ENCODE results near the gene ALDH18A1.
"Not testable (repeated sequence)": the region's sequence is repeated elsewhere in the genome, so short reads cannot be mapped to it uniquely, and the experiment has no call there.

ALDH18A1 gene

DNA sequence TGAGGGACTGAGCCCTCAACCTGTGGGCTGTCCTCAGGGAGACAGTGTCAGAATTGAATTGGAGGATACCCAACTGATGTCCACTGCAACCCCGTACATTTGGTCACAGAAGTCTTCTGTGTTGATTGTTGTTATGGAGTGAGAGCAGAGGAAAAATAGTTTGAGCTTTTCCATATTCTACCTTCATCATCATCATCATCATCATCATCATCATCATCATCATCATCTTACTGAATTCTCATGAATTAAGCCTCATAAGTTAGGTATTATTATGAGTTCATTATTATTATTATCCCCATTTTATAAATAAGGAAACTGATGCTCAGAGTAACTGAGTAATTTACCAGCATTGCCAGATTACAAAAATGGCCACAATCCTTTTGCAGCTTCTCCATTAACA, 8.4 kb downstream of the ALDH18A1 start:
- DNase-seq = no peak

DNA sequence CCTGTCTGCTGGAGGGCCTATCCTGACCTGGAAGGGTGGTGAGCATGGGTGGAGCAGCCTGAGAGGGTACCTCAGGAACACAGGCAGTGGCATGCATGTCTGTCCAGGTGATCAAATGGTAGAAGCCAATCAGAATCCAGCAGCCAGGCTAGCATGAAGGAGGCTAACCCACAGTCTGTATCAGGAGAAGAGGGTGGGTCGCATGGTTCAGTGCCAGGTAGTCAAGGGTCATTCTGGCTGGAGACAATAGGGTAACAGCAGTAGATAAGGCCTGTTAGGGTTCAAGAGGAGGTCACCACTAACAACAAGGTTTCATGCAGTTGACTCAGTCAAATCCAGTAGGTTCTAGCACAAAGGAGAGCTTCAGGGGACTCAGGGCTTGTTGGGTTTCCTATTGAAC, 10.4 kb downstream of the ALDH18A1 start:
- no peak for DNase-seq

DNA sequence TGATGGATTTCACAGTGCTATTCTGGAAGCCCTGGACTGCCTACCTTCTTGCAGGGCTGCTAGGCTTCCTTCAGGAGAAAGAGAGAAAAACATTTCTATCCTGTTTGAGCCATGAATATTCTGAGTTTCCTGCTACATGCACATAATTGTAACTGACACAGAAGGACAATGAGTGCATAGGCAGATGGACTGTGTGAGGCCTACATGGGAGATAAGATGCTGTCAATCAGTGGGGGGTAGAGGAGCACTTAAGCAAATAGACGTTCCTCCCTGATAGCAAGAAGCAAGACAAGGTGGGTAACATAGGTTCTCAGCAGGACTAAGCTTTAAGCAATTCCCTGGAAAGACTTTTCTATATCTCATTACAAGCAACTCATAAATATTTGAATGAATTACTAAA, 11.6 kb downstream of the ALDH18A1 start:
- no peak for DNase-seq

DNA sequence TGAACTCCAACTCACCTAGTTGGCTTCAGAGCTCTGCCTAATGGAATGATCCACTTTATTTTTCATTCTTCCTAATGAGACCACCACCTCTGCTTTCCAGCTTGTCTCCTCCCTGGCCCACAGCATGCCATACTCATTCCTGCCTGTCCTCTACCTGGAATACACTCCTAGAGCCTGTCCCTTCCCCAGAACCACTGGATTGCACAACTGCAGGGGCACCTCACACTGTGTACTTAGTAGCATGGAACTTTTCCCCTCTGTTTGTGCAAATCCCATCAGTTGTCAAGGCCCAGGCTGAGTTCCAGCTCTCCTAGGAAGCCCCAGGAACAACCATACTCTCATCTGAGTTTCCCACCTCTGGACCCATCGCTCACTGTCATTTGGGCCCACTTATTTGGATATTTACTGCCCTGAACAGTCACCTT, 15.6 kb downstream of the ALDH18A1 start:
- DNase-seq = no peak

DNA sequence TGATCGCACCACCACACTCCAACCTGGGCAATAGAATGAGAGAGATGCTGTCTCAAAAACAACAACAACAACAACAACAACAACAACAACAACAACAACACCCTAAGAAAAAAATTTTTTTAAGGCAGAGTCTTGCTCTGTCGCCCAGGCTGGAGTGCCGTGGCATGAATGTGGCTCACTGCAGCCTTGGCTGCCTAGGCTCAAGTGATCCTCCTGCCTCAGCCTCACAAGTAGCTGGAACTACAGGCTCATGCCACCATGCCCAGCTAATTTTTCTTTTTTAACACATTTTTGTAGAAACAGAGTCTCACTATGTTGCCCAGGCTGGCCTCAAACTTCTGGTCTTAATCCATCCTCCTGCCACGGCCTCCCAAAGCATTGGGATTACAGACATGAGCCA, 18.6 kb downstream of the ALDH18A1 start:
- no peak for DNase-seq

DNA sequence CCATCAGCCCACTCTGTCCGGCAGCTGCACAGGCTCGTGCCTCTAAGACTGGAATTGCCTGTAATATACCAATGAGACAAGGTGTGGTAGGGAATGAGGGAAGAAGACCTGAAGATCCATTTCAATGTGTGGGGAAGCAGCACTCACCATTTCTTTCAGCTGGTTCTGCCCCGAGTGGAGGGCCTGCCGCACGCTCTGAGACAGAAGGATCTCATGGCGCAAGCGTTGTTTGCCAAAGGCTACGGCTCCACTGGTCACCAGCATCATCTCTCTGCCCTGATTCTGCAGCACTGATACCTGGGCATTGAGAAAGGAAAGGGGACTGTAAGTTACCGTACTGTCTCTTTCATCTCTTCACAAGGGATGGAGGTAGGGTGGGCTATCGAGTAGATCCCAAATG, 19.4 kb downstream of the ALDH18A1 start:
- no peak for DNase-seq

DNA sequence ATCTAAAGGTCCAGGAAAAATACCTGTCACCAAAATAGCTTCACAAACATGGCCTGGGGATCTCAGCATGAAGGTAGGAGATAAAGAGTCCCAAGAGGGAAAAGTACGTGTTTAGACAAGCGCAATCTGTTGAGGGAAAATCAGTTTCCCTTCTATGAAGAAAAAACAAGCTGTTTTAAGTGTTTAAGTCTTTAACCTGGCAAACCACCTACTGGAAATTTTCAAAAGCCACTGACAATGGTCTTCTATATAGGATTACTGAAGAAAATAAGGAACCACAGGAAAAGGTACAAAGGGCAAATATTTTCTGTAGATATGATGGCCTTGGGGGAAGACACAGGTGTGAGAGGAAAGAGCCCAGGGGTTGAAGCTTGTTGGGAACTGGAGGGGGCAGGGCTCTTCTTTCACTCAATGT, 21.2 kb downstream of the ALDH18A1 start:
- no peak for DNase-seq

DNA sequence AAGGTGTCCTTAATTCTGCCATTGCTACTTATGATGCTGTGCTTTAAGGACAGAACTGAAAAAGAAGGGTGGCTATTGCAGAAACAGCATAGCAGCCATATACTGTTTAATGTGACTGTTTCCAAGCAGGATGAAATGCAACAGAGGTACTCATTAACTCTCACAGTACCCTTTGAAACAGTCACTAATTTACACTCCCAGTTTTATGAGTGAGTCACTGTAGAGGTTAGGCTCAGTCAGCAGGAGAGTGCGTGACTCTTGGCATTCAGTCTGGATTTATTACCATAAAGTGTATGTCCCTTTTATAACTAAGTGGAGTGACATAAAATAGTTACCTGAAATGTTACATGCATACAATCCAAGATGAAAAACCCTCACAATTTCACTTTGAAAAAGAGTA, 27.7 kb downstream of the ALDH18A1 start:
- DNase-seq = no peak

DNA sequence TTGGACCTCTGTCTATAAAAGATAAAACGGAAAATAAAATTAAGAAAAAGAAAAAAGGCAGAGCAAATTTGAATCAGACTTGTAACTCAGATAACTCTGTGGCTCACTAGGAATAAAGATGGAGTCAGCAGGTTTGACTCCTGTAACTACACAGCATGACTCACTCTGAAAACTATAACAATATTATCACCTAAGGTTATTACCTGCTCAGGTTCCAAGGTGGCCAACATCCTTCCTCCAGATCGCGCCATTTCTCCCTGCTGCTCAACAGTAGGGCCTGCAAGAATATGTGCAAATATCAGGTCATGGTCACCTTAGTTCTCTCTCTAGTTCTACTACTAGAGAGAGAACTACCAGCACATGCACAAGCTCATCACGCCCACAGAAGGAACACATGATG, 30.0 kb downstream of the ALDH18A1 start:
- DNase-seq = no peak

DNA sequence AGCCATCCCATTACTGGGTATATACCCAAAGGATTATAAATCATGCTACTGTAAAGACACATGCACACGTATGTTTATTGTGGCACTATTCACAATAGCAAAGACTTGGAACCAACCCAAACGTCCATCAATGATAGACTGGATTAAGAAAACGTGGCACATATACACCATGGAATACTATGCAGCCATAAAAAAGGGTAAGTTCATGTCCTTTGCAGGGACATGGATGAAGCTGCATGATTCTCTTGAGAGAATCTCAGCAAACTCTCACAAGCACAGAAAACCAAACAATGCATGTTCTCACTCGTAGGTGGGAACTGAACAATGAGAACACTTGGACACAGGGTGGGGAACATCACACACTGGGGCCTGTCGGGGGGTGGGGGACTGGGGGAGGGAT, 36.1 kb downstream of the ALDH18A1 start:
- DNase-seq = not testable (repeated sequence)

DNA sequence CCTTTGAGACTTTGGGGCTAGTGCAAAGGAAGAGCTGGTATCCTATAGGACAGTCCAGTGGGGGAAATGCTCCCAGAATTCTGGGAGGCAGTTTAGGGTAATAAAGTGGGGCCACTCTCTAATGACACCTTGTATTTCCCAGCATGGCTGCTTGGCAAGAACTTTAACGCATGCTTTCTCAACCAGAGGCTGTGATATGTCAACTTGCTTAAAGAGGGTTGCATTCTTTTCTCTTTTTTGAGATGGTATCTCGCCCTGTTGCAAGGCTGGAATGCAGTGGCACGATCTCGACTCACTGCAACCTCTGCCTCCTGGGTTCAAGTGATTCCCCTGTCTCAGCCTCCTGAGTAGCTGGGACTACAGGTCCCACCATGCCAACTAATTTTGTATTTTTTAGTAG, 38.4 kb downstream of the ALDH18A1 start:
- no peak for DNase-seq

DNA sequence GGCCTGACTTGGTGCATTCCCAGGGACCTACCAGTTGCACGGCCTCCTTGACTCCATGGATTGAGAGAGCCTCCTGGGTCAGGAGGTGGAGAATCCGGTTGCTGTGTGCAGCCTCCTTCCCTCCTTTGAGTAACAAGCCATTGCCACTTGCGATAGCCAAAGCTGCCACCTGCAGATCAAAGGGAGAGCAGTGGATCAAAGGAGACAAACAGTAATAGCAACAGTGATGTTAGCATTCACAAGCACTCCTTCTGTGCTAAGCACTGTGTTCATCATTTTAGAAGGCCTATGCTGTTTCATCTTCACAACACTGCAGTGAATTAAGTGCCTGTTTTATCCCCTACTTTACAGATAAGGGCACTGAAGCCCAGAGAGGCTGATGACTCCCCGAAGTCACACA, 40.1 kb downstream of the ALDH18A1 start:
- DNase-seq = no peak

DNA sequence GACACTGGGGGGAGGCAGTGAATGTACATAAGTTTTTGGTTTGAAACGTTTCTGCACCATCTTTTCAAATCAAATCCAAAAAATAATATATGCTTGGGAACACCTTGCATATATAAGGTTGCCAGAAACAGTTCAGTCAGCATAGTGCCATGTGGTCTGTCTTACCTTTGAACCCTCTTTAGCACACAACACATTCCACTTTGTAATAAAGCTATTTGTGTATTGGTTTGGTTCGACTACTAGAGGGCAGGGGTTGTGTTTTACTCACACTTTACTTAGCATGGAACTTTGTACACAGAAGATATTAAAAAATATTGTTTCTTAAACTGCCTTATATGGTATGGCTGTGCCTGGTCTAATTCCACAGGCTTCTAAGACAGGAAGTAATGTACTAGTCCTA, 43.2 kb downstream of the ALDH18A1 start:
- DNase-seq = no peak

DNA sequence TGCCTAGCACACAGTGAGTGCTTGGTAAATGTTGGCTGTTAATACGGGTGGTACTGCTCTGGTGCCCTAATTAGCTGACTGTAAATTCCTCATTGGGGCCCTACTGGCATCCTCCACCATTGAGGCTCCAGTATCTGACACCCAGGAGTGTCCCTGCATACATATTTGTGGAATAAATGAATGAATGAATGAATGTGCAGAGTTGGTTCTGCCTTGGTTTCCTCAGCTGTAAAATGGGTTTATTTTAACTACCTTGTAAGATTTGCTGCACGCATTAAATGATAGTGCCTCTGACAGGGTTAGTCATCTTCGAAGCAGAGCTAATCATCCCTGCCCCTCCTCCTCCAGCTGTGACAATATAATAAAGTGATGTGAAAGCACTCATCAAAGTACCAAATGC, 45.8 kb downstream of the ALDH18A1 start:
- DNase-seq = no peak

DNA sequence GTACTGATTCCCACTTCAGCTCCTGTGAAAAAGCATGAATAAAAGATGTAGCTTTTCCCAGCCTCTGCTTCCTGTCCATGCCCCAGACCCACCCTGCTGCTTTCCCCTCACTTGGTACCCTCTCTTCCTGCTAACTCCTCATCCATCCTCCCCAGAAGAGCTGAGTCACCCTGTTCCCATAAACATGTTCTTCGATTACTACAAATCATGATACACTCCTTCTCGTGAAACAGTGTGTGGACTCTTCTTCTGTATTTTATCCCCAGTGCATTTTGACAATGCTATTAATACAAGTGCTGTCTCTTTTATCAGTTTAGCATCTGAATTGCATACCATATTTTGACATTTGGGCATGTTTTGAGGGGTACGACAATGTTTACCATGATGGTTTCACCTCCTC, 49.6 kb downstream of the ALDH18A1 start:
- DNase-seq = no peak

DNA sequence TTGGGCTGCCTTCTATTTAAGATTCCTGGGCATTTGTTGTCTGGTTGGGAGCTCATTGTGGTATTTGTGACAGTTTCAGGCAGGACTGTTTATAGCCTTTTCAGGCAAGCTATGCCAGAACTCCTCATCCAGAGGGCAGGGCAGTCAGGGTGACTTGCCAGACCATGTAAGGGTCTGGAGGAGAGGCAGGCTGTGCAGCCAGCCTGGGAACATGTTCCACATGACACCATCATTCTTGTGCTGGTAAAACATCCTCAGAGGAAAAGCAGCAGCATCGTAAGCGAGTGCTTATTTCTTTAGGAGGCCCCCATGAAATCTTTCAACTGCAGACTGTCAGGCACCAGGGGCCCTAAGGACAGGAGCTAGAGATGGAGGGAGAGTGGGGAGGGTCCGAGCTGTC, 51.3 kb downstream of the ALDH18A1 start:
- DNase-seq = no peak

DNA sequence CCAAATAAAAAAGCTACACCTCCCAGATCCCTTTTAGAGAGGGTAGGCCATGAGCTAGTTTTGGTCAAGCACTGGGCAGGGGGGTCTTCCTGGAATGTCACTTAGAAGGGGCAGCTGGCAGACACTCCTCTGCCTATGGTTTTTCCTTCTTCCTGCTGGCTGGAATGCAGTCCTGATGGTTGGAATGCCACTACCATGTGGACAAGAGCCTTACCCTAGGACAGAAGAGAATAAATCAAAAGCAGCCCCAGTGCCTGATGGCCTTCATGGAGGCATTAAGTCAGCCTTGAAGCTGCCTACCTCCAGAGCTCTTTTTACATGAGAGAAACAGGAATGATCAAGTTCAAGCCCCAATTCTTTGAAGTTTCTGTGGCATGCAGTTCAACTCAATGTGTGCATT, 51.9 kb downstream of the ALDH18A1 start:
- no peak for DNase-seq

DNA sequence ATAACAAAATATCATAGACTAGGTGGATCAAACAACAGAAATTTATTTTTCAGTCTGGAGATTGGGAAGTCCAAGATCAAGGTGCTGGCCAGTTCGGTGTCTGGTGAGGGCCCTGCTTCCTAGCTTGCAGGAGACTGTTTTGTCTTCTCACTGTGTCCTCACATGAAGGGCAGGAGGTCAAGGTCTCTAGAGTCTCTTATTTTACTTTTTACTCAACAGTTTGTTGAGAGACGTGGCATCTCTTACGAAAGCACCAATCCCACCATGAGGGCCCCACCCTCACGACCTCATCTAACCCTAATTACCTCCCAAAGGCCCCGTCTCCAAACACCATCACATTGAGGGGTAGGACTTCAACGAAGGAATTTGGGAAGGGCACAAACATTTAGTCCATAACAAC, 54.1 kb downstream of the ALDH18A1 start:
- DNase-seq = no peak

DNA sequence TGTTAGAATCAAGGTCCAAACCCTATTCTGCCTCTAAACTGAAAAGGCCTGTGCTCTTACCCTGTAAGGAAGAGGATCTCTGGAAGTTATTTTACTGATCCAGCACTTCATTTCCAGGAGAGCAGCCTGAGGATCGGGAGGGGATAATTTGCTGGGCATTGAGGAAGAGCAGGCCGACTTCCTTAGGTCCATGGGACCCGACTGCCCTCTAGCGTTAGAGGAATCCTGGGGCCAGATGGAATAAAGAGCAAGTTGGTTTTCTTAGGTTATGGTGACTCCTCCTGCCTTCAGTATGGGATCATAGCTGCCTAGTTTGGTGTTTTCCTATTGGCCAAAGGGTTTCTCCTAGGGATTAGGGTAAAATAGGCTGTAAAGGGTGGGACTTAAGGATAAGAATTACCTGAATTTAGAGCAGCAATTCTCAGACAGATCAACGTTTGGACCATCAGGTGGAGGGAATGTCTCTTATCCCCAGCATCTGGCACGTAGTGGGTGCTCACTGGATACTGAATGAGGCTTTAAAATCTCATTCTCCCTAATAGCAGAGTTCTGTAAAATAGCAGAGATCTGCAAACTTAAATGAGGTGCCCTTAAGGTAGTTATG, 55.3 kb downstream of the ALDH18A1 start:
- DNase-seq = peak; percentile 2

DNA sequence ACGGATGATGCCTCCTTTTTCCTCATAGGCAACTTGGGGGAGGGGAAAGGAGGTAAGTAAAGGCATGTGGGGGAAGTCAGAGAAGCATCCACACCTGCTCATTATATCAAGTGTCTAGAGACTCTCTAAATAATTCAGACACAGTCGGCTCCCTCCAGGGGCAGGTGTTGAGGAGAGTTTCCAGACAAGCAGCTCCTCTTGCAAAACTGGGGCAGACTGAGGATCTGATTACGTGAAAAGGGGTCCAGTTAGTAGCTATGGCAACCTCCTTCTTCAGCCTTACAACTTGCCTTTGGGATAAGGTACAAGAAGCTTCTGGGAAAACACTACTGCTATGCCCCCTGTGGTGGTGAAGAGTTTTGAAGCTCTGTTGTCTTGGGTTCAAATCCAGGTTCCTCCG, 56.4 kb downstream of the ALDH18A1 start:
- DNase-seq = no peak

DNA sequence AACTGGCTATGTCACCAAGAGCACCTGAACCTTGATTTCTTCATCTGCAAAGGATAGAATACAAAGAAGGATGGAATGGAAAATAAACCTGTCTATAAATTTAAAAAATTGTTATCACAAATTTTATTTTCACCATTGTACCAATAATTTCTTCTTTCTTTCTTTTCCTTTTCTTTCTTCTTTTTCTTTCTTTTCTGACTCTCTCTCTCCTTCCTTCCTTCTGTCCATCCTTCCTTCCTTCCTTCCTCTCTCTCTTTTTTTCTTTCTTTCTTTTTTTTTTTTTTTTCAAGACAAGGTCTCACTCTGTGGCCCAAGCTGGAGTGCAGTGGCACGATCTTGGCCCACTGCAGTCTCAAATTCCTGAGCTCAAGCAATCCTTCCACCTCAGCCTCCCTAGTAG, 58.7 kb downstream of the ALDH18A1 start:
- no peak for DNase-seq

DNA sequence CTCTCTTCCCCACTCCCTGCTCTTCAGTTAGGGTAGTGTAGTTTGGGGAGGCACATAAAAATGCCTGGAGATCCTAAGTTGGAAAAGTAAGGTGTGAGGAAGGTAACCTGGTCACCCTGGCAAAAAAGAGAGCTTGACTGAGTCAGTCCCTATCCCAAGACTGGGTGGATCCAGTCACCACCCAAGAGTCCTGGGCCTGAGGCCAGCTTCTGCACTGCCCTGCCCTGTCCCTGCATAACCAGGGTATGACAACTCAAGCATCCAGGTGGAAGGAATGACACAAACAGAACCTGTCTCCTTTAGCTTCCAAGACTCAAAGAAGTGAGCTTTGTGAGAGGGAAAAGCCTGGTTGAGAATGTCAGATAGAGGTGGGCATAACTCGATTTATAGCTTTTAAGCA, 68.5 kb downstream of the ALDH18A1 start:
- DNase-seq = no peak

DNA sequence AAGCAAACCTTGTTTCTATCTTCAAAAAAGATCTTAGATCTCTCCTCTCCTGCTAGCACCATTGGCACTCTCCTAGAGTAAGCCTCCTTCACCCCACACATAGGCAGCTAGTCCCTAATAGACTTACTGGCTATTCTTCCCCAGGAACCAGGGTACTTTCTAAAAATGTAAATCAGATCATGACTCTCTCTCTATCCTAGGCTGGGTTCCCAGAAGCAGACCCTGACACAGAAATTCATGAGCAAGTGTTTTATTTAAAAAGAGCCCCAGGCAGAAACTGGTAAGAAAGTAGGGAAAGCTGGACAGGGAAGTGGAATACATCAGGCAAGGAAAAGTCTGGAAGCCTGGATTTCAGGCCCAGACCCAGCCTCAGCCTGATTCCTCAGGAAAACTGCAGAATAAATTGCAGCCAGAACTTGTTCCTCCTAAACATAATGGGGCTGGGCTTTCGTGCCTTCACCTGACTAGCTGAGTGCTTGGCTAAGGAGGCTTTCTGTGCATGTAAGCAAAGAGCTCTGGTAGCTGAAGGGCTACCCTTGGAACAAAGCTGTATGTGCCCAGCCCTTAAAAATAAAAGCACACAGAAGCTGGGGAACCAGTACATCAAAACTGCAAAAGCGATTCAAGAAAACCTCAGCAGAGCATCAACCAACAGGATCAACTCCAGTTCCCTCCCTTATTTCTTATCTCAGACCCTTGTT, 76.5 kb downstream of the ALDH18A1 start:
- DNase-seq = no peak

DNA sequence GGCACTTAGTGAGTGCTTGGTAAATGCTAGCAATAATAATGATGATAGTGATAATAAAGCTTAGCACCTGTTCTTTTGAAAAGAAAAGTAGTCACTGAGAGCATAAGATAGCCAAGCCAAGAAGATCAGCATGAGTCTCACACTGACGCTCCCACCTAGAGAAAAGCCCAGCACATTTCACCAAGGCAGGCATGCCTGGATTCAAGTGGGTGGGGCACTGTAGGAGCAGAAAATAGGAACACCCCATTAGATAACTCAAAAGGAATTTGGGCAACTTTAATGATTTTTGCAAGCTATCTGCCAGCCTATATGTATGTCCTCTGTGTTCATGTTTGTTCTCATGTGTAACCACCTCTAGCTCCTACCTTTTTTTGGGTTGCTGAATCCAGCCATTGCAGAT, 77.2 kb downstream of the ALDH18A1 start:
- DNase-seq = no peak

DNA sequence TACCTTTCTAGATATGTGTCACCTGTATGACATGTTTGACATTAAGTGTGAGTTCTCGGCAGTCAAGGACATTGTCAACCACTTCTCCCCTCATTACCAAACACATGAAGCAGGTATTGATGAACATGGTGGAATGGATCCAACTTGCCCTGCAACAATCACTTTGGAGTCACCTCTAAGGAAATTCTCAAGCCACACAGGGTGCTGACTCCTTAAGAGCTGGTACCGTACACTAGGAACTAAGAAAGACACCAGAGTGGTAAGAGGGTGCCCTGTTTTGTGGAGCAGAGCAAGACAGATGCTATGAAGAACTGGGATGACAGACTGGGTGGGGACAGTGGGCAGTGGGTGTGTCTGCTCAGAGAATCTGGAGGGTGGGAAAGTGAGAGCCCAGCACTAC, 77.9 kb downstream of the ALDH18A1 start:
- no peak for DNase-seq

Measured in NCI-H1417 treated with DMSO at 0.1 percent for 48 hours (cell line).